ENCODE measurements around the gene SMG6. TPM values are rescaled to one million over a fixed set of nuclear protein-coding genes. Genes with fewer than 3 reads are reported as not detected.

Gene SMG6
- total RNA-seq, 6 donors from 2014 or later = 29.9 to 126 (median 30.5) TPM

- no peak for ATAC-seq (ENCODE audit: low FRiP score in 2 of 2)
- peak in 1 of 2 donors; percentile 89 for DNase-seq
- Histone ChIP-seq H3K27ac (peak overlapping the region; percentile 86 to 96 (median 91)), H3K36me3 (peaks cover 0 to 12% (median 3%) of the 10 kb centered on the region in 4 donors), H3K4me1 (peaks cover 57 to 84% (median 66%) of the 10 kb centered on the region in 4 donors), H3K9me3 (no peaks in the 10 kb centered on the region), H3K4me3 (peak overlapping the region; percentile 22 to 76 (median 51)), H3K27me3 (peaks cover 0 to 50% (median 12%) of the 10 kb centered on the region in 4 donors)
- WGBS, 2 donors = 40 to 47% methylated on average over 10 to 66 of the region's 85 CpGs
- TF ChIP-seq CTCF (IDR thresholded peaks at IDR 0.05) = peak in 3 of 6 experiments; percentile 2 to 18 (median 13)
- no peak for TF ChIP-seq EP300 (IDR thresholded peaks at IDR 0.05)
These were observed 247.1 kb downstream of the SMG6 start for GRCh38 chr17:2056206-2057174.

GRCh38 chr17:2055292-2056205, 248.0 kb downstream of the SMG6 start:
- DNase-seq (peak in 1 of 2 donors; percentile 90), ATAC-seq (ENCODE audit: low FRiP score in 2 of 2) (peak in 1 of 2 donors; percentile 0)
- Histone ChIP-seq H3K4me1 (peaks cover 66 to 87% (median 68%) of the 10 kb centered on the region in 4 donors), H3K9me3 (no peaks in the 10 kb centered on the region), H3K27me3 (peaks cover 0 to 59% (median 21%) of the 10 kb centered on the region in 4 donors), H3K27ac (peak overlapping the region; percentile 86 to 96 (median 91)), H3K36me3 (peaks cover 0 to 9% (median 0%) of the 10 kb centered on the region in 4 donors), H3K4me3 (peak overlapping the region; percentile 34 to 76 (median 51))
- 2 to 18% methylated on average over 3 to 29 of the region's 113 CpGs for WGBS, 2 donors
- no peak for TF ChIP-seq POLR2AphosphoS5 (IDR thresholded peaks at IDR 0.05)
- TF ChIP-seq EP300 (IDR thresholded peaks at IDR 0.05) = no peak
- no peak for TF ChIP-seq CTCF (IDR thresholded peaks at IDR 0.05)
- TF ChIP-seq POLR2A (IDR thresholded peaks at IDR 0.05) = no peak

GRCh38 chr17:2054512-2055291, 248.9 kb downstream of the SMG6 start, which contains the start of gene HIC1:
HIC1 (plus strand) TSS chr17:2055103; CDS start chr17:2056691, 1,588 bp downstream.
- peaks cover 0 to 2% (median 0%) of the 10 kb centered on the region in 4 donors for H3K36me3 ChIP-seq
- no peaks in the 10 kb centered on the region for H3K9me3 ChIP-seq
- peak; percentile 78 to 97 for DNase-seq
- H3K4me1 ChIP-seq = peaks cover 62 to 85% (median 64%) of the 10 kb centered on the region in 4 donors
- TF ChIP-seq EP300 (IDR thresholded peaks at IDR 0.05) (no peak), POLR2A (IDR thresholded peaks at IDR 0.05) (peak in 2 of 4 donors; percentile 56 to 71), CTCF (IDR thresholded peaks at IDR 0.05) (peak; percentile 95 to 99 (median 98)), POLR2AphosphoS5 (IDR thresholded peaks at IDR 0.05) (peak; percentile 72 to 73)
- WGBS, 2 donors = 8 to 9% methylated on average over 9 to 14 of the region's 72 CpGs
- H3K27ac ChIP-seq = peak within 1 kb of the TSS; percentile 86 to 96 (median 91)
- H3K4me3 ChIP-seq = peak within 1 kb of the TSS; percentile 34 to 76 (median 51)
- peak; percentile 75 to 80 for ATAC-seq (ENCODE audit: low FRiP score in 2 of 2)
- H3K27me3 ChIP-seq = peaks cover 0 to 63% (median 21%) of the 10 kb centered on the region in 4 donors

GRCh38 chr17:2054262-2054511, 249.4 kb downstream of the SMG6 start:
- ATAC-seq (ENCODE audit: low FRiP score in 2 of 2) = no peak
- no peaks in the 10 kb centered on the region for H3K9me3 ChIP-seq
- H3K27ac ChIP-seq = peak overlapping the region in 3 of 4 donors; percentile 86 to 96 (median 93)
- TF ChIP-seq POLR2AphosphoS5 (IDR thresholded peaks at IDR 0.05) = no peak
- no peak for TF ChIP-seq POLR2A (IDR thresholded peaks at IDR 0.05)
- TF ChIP-seq EP300 (IDR thresholded peaks at IDR 0.05) = no peak
- no peak for TF ChIP-seq CTCF (IDR thresholded peaks at IDR 0.05)
- no peak for DNase-seq
- peaks cover 61 to 85% (median 63%) of the 10 kb centered on the region in 4 donors for H3K4me1 ChIP-seq
- 14% methylated on average over 5 of the region's 16 CpGs; no CpG with 5 or more reads in 1 of the 2 donors for WGBS, 2 donors
- peaks cover 0 to 63% (median 21%) of the 10 kb centered on the region in 4 donors for H3K27me3 ChIP-seq
- H3K36me3 ChIP-seq = no peaks in the 10 kb centered on the region
- peak overlapping the region in 3 of 4 donors; percentile 46 to 76 (median 56) for H3K4me3 ChIP-seq

Measured in upper lobe of left lung (tissue), 6 donors.